ENCODE data around the gene GCK.

DNA sequence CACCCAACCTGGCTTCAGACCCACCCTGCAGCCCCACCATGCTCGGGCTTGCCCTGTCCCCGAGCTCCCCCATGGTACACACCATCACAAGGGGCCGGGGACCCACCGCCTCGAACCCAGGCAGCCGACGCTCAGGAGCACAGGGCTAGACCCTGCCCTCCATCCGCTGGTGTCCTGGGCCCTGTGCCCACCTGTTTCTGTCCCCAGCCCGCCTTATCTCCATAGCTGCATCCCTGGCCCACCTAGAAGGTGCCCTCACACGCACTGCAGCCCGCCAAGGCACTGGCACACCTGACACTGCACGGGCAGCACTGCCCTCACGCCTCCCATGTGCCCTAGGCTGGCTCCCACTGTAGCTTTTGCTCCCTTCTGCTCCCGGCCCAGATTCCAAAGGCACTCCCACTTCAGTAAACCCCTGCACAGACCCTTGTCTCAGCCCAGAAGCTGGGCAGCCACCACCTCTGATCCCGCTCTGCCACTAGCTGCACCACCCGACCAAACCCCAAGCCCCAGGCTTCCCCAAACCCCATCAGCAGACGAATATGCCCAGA is 28.7 kb upstream of the GCK start:
- TF ChIP-seq EP300 (IDR thresholded peaks at IDR 0.05; ENCODE audit: low read depth): no peak
- TF ChIP-seq, protein P1, sequence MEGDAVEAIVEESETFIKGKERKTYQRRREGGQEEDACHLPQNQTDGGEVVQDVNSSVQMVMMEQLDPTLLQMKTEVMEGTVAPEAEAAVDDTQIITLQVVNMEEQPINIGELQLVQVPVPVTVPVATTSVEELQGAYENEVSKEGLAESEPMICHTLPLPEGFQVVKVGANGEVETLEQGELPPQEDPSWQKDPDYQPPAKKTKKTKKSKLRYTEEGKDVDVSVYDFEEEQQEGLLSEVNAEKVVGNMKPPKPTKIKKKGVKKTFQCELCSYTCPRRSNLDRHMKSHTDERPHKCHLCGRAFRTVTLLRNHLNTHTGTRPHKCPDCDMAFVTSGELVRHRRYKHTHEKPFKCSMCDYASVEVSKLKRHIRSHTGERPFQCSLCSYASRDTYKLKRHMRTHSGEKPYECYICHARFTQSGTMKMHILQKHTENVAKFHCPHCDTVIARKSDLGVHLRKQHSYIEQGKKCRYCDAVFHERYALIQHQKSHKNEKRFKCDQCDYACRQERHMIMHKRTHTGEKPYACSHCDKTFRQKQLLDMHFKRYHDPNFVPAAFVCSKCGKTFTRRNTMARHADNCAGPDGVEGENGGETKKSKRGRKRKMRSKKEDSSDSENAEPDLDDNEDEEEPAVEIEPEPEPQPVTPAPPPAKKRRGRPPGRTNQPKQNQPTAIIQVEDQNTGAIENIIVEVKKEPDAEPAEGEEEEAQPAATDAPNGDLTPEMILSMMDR (IDR thresholded peaks at IDR 0.05): no peak
